ENCODE measurements around the gene IGF1R. TPM values are rescaled to one million over a fixed set of nuclear protein-coding genes. Genes with fewer than 3 reads are reported as not detected.

The IGF1R gene
- total and polyA plus RNA-seq, 2 experiments from 2014 or later: 9.5 to 92.4 TPM

- no peak for DNase-seq (ENCODE audit: low read depth in 1 of 2, low spot score in 1 of 2)
- Histone ChIP-seq H3K27ac (peak overlapping the region; percentile 87), H3K36me3 (no peaks in the 10 kb centered on the region), H3K9me3 (ENCODE audit: low read depth) (no peaks in the 10 kb centered on the region), H3K4me1 (ENCODE audit: low read depth) (peaks cover 40% of the 10 kb centered on the region), H3K27me3 (no peaks in the 10 kb centered on the region), H3K4me3 (no peak overlapping the region)
- TF ChIP-seq, protein P1, sequence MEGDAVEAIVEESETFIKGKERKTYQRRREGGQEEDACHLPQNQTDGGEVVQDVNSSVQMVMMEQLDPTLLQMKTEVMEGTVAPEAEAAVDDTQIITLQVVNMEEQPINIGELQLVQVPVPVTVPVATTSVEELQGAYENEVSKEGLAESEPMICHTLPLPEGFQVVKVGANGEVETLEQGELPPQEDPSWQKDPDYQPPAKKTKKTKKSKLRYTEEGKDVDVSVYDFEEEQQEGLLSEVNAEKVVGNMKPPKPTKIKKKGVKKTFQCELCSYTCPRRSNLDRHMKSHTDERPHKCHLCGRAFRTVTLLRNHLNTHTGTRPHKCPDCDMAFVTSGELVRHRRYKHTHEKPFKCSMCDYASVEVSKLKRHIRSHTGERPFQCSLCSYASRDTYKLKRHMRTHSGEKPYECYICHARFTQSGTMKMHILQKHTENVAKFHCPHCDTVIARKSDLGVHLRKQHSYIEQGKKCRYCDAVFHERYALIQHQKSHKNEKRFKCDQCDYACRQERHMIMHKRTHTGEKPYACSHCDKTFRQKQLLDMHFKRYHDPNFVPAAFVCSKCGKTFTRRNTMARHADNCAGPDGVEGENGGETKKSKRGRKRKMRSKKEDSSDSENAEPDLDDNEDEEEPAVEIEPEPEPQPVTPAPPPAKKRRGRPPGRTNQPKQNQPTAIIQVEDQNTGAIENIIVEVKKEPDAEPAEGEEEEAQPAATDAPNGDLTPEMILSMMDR (IDR thresholded peaks at IDR 0.05; ENCODE audit: low read depth, low read length): no peak
Observed at GRCh38 chr15:98728811-98729160, 80.4 kb downstream of the IGF1R start.

DNA sequence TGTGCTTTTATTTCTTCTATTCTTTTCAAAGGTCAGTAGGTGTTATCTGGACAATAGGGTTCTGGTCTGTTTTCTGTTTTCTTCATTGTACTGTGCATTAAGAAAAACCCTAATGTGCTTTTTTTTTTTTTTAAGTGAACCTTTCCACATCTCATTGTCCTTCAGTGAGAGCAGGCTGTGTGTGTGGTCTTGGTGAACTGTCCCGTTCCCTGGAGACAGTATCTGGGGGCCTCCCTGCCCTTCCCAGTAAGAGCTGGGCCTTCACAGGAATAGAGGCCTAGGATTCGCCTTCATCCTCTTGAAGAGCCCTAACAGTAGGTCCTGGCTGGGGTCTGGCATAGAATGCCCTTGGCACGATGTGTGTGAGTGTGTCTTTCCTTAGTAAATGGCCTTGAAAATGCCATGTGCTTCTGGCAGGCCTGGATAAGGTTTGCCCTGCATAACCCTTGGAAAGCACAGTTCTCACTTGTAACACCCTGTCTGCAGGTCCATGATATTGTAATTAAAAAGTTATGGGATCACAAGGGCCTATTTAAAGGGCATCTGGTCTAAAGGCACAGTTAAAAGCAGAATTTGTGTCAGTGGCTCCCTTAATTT is 81.2 kb downstream of the IGF1R start:
- peak in 1 of 2 donors; percentile 68 for DNase-seq (ENCODE audit: low read depth in 1 of 2, low spot score in 1 of 2)
- peak overlapping the region; percentile 71 for H3K27ac ChIP-seq

DNA sequence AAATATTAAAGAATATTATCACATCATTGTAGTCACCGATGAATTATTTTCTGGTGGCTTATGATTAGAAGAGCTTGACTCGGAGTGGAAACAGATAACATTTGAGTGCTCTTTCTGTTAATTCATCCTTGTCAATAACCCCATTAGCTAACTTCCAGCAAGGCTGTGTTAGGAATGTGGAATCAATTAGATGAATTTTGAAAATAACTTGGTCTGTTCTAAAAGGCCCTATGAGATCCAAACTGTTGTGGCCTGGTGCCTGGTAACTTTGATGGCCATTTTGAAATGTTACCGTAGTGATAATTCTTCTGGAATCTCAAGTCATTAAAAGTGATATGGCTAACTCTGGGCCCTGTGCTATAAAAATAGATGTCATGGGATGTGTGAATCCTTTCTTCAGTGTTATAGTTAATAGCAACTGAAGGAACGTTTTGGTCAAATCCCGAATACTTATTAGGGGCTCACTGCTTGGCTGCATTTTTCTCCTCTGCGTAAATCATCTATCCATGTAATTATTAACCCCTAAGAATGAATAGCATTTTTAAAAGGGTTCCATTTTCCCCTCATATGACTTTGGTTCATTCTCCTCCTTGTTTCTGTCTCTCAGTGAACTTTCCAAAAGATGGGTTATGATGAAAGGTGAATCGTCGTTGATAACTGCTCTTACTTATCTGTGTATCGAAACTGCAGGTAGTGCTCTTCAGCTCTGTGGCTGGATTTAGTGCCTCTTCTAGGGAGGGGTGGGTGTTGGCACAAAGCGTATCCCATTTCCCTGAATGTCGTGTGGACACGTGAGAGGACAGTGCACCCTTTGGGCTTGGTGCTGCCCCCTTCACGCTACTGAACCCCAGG is 82.7 kb downstream of the IGF1R start:
- H3K4me3 ChIP-seq: no peak overlapping the region
- no peaks in the 10 kb centered on the region for H3K36me3 ChIP-seq
- no peak for DNase-seq (ENCODE audit: low read depth in 1 of 2, low spot score in 1 of 2)
- no peaks in the 10 kb centered on the region for H3K9me3 ChIP-seq (ENCODE audit: low read depth)
- TF ChIP-seq, protein P1 (IDR thresholded peaks at IDR 0.05; ENCODE audit: low read depth, low read length): no peak
- H3K4me1 ChIP-seq (ENCODE audit: low read depth): peaks cover 40% of the 10 kb centered on the region
- H3K27me3 ChIP-seq: no peaks in the 10 kb centered on the region
- H3K27ac ChIP-seq: no peak overlapping the region

More for the DNA sequence above, 81.2 kb downstream of the IGF1R start:
- peaks cover 40% of the 10 kb centered on the region for H3K4me1 ChIP-seq (ENCODE audit: low read depth)
- H3K27me3 ChIP-seq: no peaks in the 10 kb centered on the region
- H3K36me3 ChIP-seq: no peaks in the 10 kb centered on the region
- H3K4me3 ChIP-seq: no peak overlapping the region
- TF ChIP-seq, protein P1 (IDR thresholded peaks at IDR 0.05; ENCODE audit: low read depth, low read length): no peak
- no peaks in the 10 kb centered on the region for H3K9me3 ChIP-seq (ENCODE audit: low read depth)

- TF ChIP-seq, protein P1 (IDR thresholded peaks at IDR 0.05; ENCODE audit: low read depth, low read length): no peak
- Histone ChIP-seq H3K27ac (no peak overlapping the region), H3K9me3 (ENCODE audit: low read depth) (no peaks in the 10 kb centered on the region), H3K36me3 (no peaks in the 10 kb centered on the region), H3K4me3 (no peak overlapping the region), H3K4me1 (ENCODE audit: low read depth) (peaks cover 40% of the 10 kb centered on the region), H3K27me3 (no peaks in the 10 kb centered on the region)
- DNase-seq (ENCODE audit: low read depth in 1 of 2, low spot score in 1 of 2): no peak
Observed at GRCh38 chr15:98731712-98732450, 83.5 kb downstream of the IGF1R start.

DNA sequence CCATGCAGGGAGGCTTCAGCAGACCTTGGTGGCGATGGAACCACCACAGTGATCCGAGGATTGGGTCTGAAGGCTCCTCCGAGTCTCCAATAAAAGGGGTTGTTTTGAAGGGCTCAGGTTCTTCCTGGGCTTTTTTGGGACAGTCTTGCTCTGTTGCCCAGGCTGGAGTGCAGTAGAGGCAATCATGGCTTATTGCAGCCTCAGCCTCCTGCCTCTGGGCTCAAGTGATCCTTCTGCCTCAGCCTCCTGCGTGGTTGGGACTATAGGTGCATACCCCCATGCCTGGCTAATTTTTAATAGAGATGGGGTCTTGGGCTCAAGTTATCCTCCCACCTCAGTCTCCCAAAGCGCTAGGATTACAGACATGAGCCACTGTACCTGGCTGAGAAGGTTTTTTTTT is 84.8 kb downstream of the IGF1R start:
- Histone ChIP-seq H3K4me1 (ENCODE audit: low read depth) (peaks cover 37% of the 10 kb centered on the region), H3K4me3 (no peak overlapping the region), H3K36me3 (no peaks in the 10 kb centered on the region), H3K27me3 (no peaks in the 10 kb centered on the region), H3K27ac (no peak overlapping the region), H3K9me3 (ENCODE audit: low read depth) (no peaks in the 10 kb centered on the region)
- TF ChIP-seq, protein P1 (IDR thresholded peaks at IDR 0.05; ENCODE audit: low read depth, low read length): no peak
- no peak for DNase-seq (ENCODE audit: low read depth in 1 of 2, low spot score in 1 of 2)
